HL-60 (cell line): ENCODE data around the gene LRMDA.
"Not testable (repeated sequence)": the region's sequence is repeated elsewhere in the genome, so short reads cannot be mapped to it uniquely, and the experiment has no call there.

Experiments used
- DNase-seq, 2 experiments: peaks; one replicate each; pipeline ENCODE4 v3.0.0-alpha.2; 2010 to 2020; ENCODE audit warnings: low read depth in 1 of 2, low spot score in 1 of 2
- H3K27ac ChIP-seq: fragments of 250-450 bp; sonication (Bioruptor Pico); replicated peaks from 2 replicates; pipeline ENCODE4 v1.5.1; 2020; ENCODE audit warnings: mild to moderate bottlenecking, moderate library complexity
- H3K27me3 ChIP-seq: fragments of 250-450 bp; sonication (Bioruptor Pico); 2 replicates; pipeline ENCODE4 v1.5.1; 2021; ENCODE audit warnings: mild to moderate bottlenecking, moderate library complexity; ENCODE audit not compliant: insufficient read depth, poor library complexity, severe bottlenecking
- H3K4me3 ChIP-seq: replicated peaks from 2 replicates; pipeline ENCODE4 v1.5.1; 2011; ENCODE audit warnings: mild to moderate bottlenecking, control low read depth, low read length; ENCODE audit not compliant: insufficient read depth
- CTCF ChIP-seq: IDR thresholded peaks from one replicate; pipeline ENCODE4 v1.5.1; 2011; ENCODE audit warnings: low read length, control low read depth, inconsistent platforms; ENCODE audit not compliant: insufficient read depth
- GABPA ChIP-seq: IDR thresholded peaks from 2 replicates; pipeline ENCODE4 v1.6.1; 2012; ENCODE audit warnings: low read depth
- POLR2AphosphoS5 ChIP-seq: IDR thresholded peaks from 2 replicates; pipeline ENCODE4 v1.6.1; 2012; ENCODE audit warnings: low read depth
- SPI1 ChIP-seq: IDR thresholded peaks from 2 replicates; pipeline ENCODE4 v1.6.1; 2012; ENCODE audit warnings: low read depth, mild to moderate bottlenecking, borderline replicate concordance
- TF ChIP-seq, protein P1 (sequence below): IDR thresholded peaks from 2 replicates; pipeline ENCODE4 v1.6.1; 2012; ENCODE audit warnings: low read depth; ENCODE audit not compliant: insufficient replicate concordance

The LRMDA gene

DNA sequence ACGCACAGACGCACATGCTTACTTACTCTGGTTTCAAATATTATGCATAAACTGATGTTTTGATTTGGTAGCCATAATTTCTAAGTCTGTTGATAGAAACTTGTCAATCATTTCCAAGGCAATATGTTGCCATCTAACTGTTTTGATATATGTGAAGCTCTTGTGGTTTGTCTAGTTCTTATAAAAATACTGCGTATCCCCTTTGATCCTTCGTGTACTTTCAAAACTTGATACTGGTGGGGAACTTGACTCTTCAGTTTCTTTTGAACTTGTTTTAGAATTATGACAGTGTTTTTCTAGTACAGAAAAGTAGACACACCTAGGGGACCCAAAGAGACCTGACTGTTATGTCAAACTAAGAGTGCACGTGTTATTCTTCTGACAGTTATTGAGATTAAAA is 708.0 kb downstream of the LRMDA start:
- Histone ChIP-seq H3K27ac (no peak overlapping the region), H3K27me3 (no peaks in the 10 kb centered on the region), H3K4me3 (no peak overlapping the region)
- DNase-seq, result no peak
- TF ChIP-seq GABPA (no peak), POLR2AphosphoS5 (no peak), SPI1 (no peak), CTCF (no peak)
- TF ChIP-seq, protein P1, sequence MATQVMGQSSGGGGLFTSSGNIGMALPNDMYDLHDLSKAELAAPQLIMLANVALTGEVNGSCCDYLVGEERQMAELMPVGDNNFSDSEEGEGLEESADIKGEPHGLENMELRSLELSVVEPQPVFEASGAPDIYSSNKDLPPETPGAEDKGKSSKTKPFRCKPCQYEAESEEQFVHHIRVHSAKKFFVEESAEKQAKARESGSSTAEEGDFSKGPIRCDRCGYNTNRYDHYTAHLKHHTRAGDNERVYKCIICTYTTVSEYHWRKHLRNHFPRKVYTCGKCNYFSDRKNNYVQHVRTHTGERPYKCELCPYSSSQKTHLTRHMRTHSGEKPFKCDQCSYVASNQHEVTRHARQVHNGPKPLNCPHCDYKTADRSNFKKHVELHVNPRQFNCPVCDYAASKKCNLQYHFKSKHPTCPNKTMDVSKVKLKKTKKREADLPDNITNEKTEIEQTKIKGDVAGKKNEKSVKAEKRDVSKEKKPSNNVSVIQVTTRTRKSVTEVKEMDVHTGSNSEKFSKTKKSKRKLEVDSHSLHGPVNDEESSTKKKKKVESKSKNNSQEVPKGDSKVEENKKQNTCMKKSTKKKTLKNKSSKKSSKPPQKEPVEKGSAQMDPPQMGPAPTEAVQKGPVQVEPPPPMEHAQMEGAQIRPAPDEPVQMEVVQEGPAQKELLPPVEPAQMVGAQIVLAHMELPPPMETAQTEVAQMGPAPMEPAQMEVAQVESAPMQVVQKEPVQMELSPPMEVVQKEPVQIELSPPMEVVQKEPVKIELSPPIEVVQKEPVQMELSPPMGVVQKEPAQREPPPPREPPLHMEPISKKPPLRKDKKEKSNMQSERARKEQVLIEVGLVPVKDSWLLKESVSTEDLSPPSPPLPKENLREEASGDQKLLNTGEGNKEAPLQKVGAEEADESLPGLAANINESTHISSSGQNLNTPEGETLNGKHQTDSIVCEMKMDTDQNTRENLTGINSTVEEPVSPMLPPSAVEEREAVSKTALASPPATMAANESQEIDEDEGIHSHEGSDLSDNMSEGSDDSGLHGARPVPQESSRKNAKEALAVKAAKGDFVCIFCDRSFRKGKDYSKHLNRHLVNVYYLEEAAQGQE, result no peak

DNA sequence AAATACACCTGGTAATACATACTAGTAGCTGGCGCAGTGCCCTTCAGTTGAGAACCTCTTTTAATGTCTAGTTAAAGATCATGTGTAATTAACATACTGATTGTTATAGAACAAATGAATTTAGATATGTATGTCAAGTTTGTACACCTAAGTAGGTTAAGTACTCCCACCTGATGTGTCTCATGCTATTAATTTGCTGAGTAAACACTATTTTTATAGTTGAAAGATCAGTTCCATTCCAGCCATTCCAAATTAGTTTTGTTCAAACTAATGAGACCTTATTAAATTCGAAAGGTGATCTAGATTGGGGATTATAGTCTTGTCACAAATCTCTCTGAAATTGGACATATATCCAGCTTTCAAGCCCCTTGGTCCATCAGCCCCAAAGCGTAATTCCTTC is 710.0 kb downstream of the LRMDA start:
- H3K27ac ChIP-seq, result no peak overlapping the region
- no peak overlapping the region for H3K4me3 ChIP-seq
- no peak for DNase-seq
- H3K27me3 ChIP-seq, result no peaks in the 10 kb centered on the region
- TF ChIP-seq CTCF, result no peak
- no peak for TF ChIP-seq GABPA
- TF ChIP-seq, protein P1, result no peak
- no peak for TF ChIP-seq POLR2AphosphoS5
- no peak for TF ChIP-seq SPI1

- H3K27me3 ChIP-seq, H3K4me3 ChIP-seq, H3K27ac ChIP-seq, DNase-seq: not testable (repeated sequence)
Observed at GRCh38 chr10:76148217-76148616, 716.8 kb downstream of the LRMDA start.

DNA sequence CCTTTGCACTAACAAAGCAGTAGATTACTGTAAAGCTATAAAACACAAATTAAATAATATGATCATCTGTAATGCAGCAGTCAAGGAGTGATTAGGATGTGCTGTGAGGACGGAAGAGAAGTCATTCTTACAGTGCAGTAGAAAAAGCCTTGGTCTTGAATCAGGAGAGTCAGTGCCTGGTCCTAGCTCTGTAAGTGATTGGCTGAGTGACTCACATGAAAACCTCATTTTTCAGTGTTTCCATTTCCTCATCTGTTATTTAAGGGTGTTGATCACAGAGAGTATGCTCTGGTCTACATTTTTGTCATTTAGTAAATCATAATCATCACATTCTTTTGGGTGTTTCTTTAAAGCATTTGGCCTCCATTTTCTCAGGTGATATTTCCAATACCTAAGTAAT is 717.8 kb downstream of the LRMDA start:
- Histone ChIP-seq H3K4me3 (no peak overlapping the region), H3K27me3 (no peaks in the 10 kb centered on the region), H3K27ac (no peak overlapping the region)
- TF ChIP-seq POLR2AphosphoS5, result no peak
- TF ChIP-seq GABPA, result no peak
- TF ChIP-seq, protein P1, result no peak
- TF ChIP-seq CTCF, result no peak
- TF ChIP-seq SPI1, result no peak
- no peak for DNase-seq
